Ectodermal cell (in vitro differentiated cells): ENCODE data around the gene ACSS1.

ENCODE experiments used
- H3K27ac ChIP-seq: 2 replicates; pipeline ENCODE4 v1.7.0; 2013; ENCODE audit warnings: mild to moderate bottlenecking, low read depth, low read length; ENCODE audit not compliant: insufficient read depth, poor library complexity, severe bottlenecking
- H3K27me3 ChIP-seq: 2 replicates; pipeline ENCODE4 v1.7.0; 2013; ENCODE audit warnings: mild to moderate bottlenecking, low read length; ENCODE audit not compliant: insufficient read depth, control insufficient read depth, poor library complexity, severe bottlenecking
- H3K36me3 ChIP-seq: one replicate; pipeline ENCODE4 v1.7.0; 2013; ENCODE audit warnings: low read length; ENCODE audit not compliant: control insufficient read depth, insufficient read depth
- H3K4me1 ChIP-seq: one replicate; pipeline ENCODE4 v1.7.0; 2013; ENCODE audit warnings: low read length; ENCODE audit not compliant: control insufficient read depth, insufficient read depth
- H3K4me3 ChIP-seq: 2 replicates; pipeline ENCODE4 v1.7.0; 2013; ENCODE audit warnings: low read depth, low read length, control low read depth; ENCODE audit not compliant: insufficient read depth
- H3K9me3 ChIP-seq: 2 replicates; pipeline ENCODE4 v1.7.0; 2013; ENCODE audit warnings: mild to moderate bottlenecking, low read length, moderate library complexity; ENCODE audit not compliant: control insufficient read depth
- WGBS, 2 experiments: methylation state at CpG; one replicate each; pipeline ENCODE4 v1.1.7; 2013; ENCODE audit warnings: missing lambda C conversion rate in 2 of 2; 5-methylcytosine and 5-hydroxymethylcytosine counted together

Gene ACSS1

GRCh38 chr20:25019381-25020155 lies 38.4 kb downstream of the ACSS1 start:
- Histone ChIP-seq H3K27ac (no peak overlapping the region), H3K27me3 (no peaks in the 10 kb centered on the region), H3K9me3 (no peaks in the 10 kb centered on the region), H3K4me3 (no peak overlapping the region), H3K36me3 (no peaks in the 10 kb centered on the region), H3K4me1 (no peaks in the 10 kb centered on the region)
- 86 to 89% methylated on average over 16 of the region's 16 CpGs for WGBS, 2 experiments

- no peaks in the 10 kb centered on the region for H3K27me3 ChIP-seq
- no peaks in the 10 kb centered on the region for H3K36me3 ChIP-seq
- WGBS, 2 experiments, result 94 to 96% methylated on average over 6 of the region's 6 CpGs
- no peak overlapping the region for H3K27ac ChIP-seq
- no peak overlapping the region for H3K4me3 ChIP-seq
- H3K4me1 ChIP-seq, result no peaks in the 10 kb centered on the region
- H3K9me3 ChIP-seq, result no peaks in the 10 kb centered on the region
These were observed 39.1 kb downstream of the ACSS1 start for GRCh38 chr20:25018841-25019240.

GRCh38 chr20:25018425-25018824 lies 39.5 kb downstream of the ACSS1 start:
- H3K4me3 ChIP-seq, result no peak overlapping the region
- H3K4me1 ChIP-seq, result no peaks in the 10 kb centered on the region
- no peaks in the 10 kb centered on the region for H3K9me3 ChIP-seq
- no peak overlapping the region for H3K27ac ChIP-seq
- H3K27me3 ChIP-seq, result no peaks in the 10 kb centered on the region
- 92 to 94% methylated on average over 2 of the region's 2 CpGs for WGBS, 2 experiments
- H3K36me3 ChIP-seq, result no peaks in the 10 kb centered on the region

- H3K9me3 ChIP-seq, result no peaks in the 10 kb centered on the region
- no peak overlapping the region for H3K4me3 ChIP-seq
- 77 to 89% methylated on average over 14 of the region's 14 CpGs for WGBS, 2 experiments
- no peaks in the 10 kb centered on the region for H3K4me1 ChIP-seq
- no peaks in the 10 kb centered on the region for H3K27me3 ChIP-seq
- H3K36me3 ChIP-seq, result no peaks in the 10 kb centered on the region
- H3K27ac ChIP-seq, result no peak overlapping the region
These were observed 40.6 kb downstream of the ACSS1 start for GRCh38 chr20:25017257-25017803.

- WGBS, 2 experiments, result 91 to 93% methylated on average over 11 of the region's 11 CpGs
- Histone ChIP-seq H3K36me3 (no peaks in the 10 kb centered on the region), H3K4me1 (no peaks in the 10 kb centered on the region), H3K27ac (no peak overlapping the region), H3K4me3 (no peak overlapping the region), H3K9me3 (no peaks in the 10 kb centered on the region), H3K27me3 (no peaks in the 10 kb centered on the region)
These were observed 41.5 kb downstream of the ACSS1 start for GRCh38 chr20:25016471-25016870.

GRCh38 chr20:25015986-25016385 lies 42.0 kb downstream of the ACSS1 start:
- Histone ChIP-seq H3K4me3 (no peak overlapping the region), H3K36me3 (no peaks in the 10 kb centered on the region), H3K9me3 (no peaks in the 10 kb centered on the region), H3K27ac (no peak overlapping the region), H3K27me3 (no peaks in the 10 kb centered on the region), H3K4me1 (no peaks in the 10 kb centered on the region)
- 94 to 97% methylated on average over 11 of the region's 11 CpGs for whole genome bisulfite sequencing, 2 experiments

- Histone ChIP-seq H3K4me1 (no peaks in the 10 kb centered on the region), H3K27me3 (no peaks in the 10 kb centered on the region), H3K27ac (no peak overlapping the region), H3K4me3 (no peak overlapping the region), H3K36me3 (no peaks in the 10 kb centered on the region), H3K9me3 (no peaks in the 10 kb centered on the region)
- WGBS, 2 experiments, result 88 to 90% methylated on average over 11 of the region's 11 CpGs
These were observed 43.1 kb downstream of the ACSS1 start for GRCh38 chr20:25014816-25015215.

- H3K27ac ChIP-seq, result no peak overlapping the region
- H3K27me3 ChIP-seq, result no peaks in the 10 kb centered on the region
- no peaks in the 10 kb centered on the region for H3K9me3 ChIP-seq
- H3K36me3 ChIP-seq, result no peaks in the 10 kb centered on the region
- no peak overlapping the region for H3K4me3 ChIP-seq
- no peaks in the 10 kb centered on the region for H3K4me1 ChIP-seq
- 91 to 92% methylated on average over 25 of the region's 25 CpGs for WGBS, 2 experiments
These were observed 44.2 kb downstream of the ACSS1 start for GRCh38 chr20:25013478-25014380.

GRCh38 chr20:25012616-25013189 lies 45.2 kb downstream of the ACSS1 start:
- WGBS, 2 experiments, result 94 to 95% methylated on average over 21 of the region's 21 CpGs

GRCh38 chr20:25011831-25012241 lies 46.1 kb downstream of the ACSS1 start:
- Histone ChIP-seq H3K36me3 (no peaks in the 10 kb centered on the region), H3K27me3 (no peaks in the 10 kb centered on the region), H3K4me3 (no peak overlapping the region), H3K9me3 (no peaks in the 10 kb centered on the region), H3K27ac (no peak overlapping the region), H3K4me1 (no peaks in the 10 kb centered on the region)
- WGBS, 2 experiments, result 95 to 96% methylated on average over 12 of the region's 12 CpGs

More at GRCh38 chr20:25012616-25013189, 45.2 kb downstream of the ACSS1 start:
- no peak overlapping the region for H3K4me3 ChIP-seq
- no peaks in the 10 kb centered on the region for H3K4me1 ChIP-seq
- no peak overlapping the region for H3K27ac ChIP-seq
- no peaks in the 10 kb centered on the region for H3K27me3 ChIP-seq
- no peaks in the 10 kb centered on the region for H3K36me3 ChIP-seq
- no peaks in the 10 kb centered on the region for H3K9me3 ChIP-seq
